ENCODE data around the gene MAK. TPM values are rescaled to one million over a fixed set of nuclear protein-coding genes. Genes with fewer than 3 reads are reported as not detected.
"Not testable (repeated sequence)": the region's sequence is repeated elsewhere in the genome, so short reads cannot be mapped to it uniquely, and the experiment has no call there.

MAK gene
- total RNA-seq, 1 donor = under 0.01 TPM

- Histone ChIP-seq H3K4me1 (ENCODE audit: insufficient read depth, low read length) (peaks cover 15% of the 10 kb centered on the region), H3K27me3 (ENCODE audit: insufficient read depth, low read length) (no peaks in the 10 kb centered on the region), H3K4me2 (ENCODE audit: insufficient read depth, low read length) (peak within 1 kb of the TSS; percentile 99), H4K20me1 (ENCODE audit: insufficient read depth, low read length) (no peaks in the 10 kb centered on the region), H3K36me3 (ENCODE audit: insufficient read depth, low read length) (peaks cover 17% of the 10 kb centered on the region), H3K4me3 (ENCODE audit: insufficient read depth, low read length) (peak within 1 kb of the TSS; percentile 92), H2AFZ (ENCODE audit: low read length) (peak within 1 kb of the TSS; percentile 98), H3K9me3 (ENCODE audit: low read depth, low read length) (no peaks in the 10 kb centered on the region), H3K27ac (ENCODE audit: low read depth, low read length) (peak within 1 kb of the TSS; percentile 86), H3K79me2 (ENCODE audit: insufficient read depth, low read length) (peaks cover 39% of the 10 kb centered on the region)
- no peak for TF ChIP-seq CTCF (IDR thresholded peaks at IDR 0.05; ENCODE audit: extremely low read depth, low read depth, low read length)
- peak; percentile 99 for DNase-seq (ENCODE audit: insufficient read length, low spot score, missing footprints)
Observed at GRCh38 chr6:10722820-10723566, 115.3 kb downstream of the MAK start, which contains the start of gene TMEM14C. Gene TMEM14C (plus strand): TSS chr6:10723070. CDS start chr6:10724614, 1,544 bp downstream.

- no peaks in the 10 kb centered on the region for H4K20me1 ChIP-seq (ENCODE audit: insufficient read depth, low read length)
- peak overlapping the region; percentile 98 for H2AFZ ChIP-seq (ENCODE audit: low read length)
- H3K79me2 ChIP-seq (ENCODE audit: insufficient read depth, low read length) = peaks cover 35% of the 10 kb centered on the region
- peak overlapping the region; percentile 92 for H3K4me3 ChIP-seq (ENCODE audit: insufficient read depth, low read length)
- TF ChIP-seq CTCF (IDR thresholded peaks at IDR 0.05; ENCODE audit: extremely low read depth, low read depth, low read length) = no peak
- peak overlapping the region; percentile 99 for H3K4me2 ChIP-seq (ENCODE audit: insufficient read depth, low read length)
- DNase-seq (ENCODE audit: insufficient read length, low spot score, missing footprints) = no peak
- peaks cover 15% of the 10 kb centered on the region for H3K4me1 ChIP-seq (ENCODE audit: insufficient read depth, low read length)
- peaks cover 17% of the 10 kb centered on the region for H3K36me3 ChIP-seq (ENCODE audit: insufficient read depth, low read length)
- H3K27me3 ChIP-seq (ENCODE audit: insufficient read depth, low read length) = no peaks in the 10 kb centered on the region
- no peaks in the 10 kb centered on the region for H3K9me3 ChIP-seq (ENCODE audit: low read depth, low read length)
- H3K27ac ChIP-seq (ENCODE audit: low read depth, low read length) = peak overlapping the region; percentile 86
Observed at GRCh38 chr6:10722570-10722819, 115.8 kb downstream of the MAK start.

GRCh38 chr6:10721850-10722569 lies 116.3 kb downstream of the MAK start:
- H3K36me3 ChIP-seq (ENCODE audit: insufficient read depth, low read length) = peaks cover 17% of the 10 kb centered on the region
- no peaks in the 10 kb centered on the region for H3K27me3 ChIP-seq (ENCODE audit: insufficient read depth, low read length)
- no peak for TF ChIP-seq CTCF (IDR thresholded peaks at IDR 0.05; ENCODE audit: extremely low read depth, low read depth, low read length)
- peaks cover 35% of the 10 kb centered on the region for H3K79me2 ChIP-seq (ENCODE audit: insufficient read depth, low read length)
- H3K4me2 ChIP-seq (ENCODE audit: insufficient read depth, low read length) = peak overlapping the region; percentile 99
- no peaks in the 10 kb centered on the region for H4K20me1 ChIP-seq (ENCODE audit: insufficient read depth, low read length)
- H2AFZ ChIP-seq (ENCODE audit: low read length) = peak overlapping the region; percentile 98
- peaks cover 15% of the 10 kb centered on the region for H3K4me1 ChIP-seq (ENCODE audit: insufficient read depth, low read length)
- peak overlapping the region; percentile 92 for H3K4me3 ChIP-seq (ENCODE audit: insufficient read depth, low read length)
- DNase-seq (ENCODE audit: insufficient read length, low spot score, missing footprints) = no peak
- H3K9me3 ChIP-seq (ENCODE audit: low read depth, low read length) = no peaks in the 10 kb centered on the region
- H3K27ac ChIP-seq (ENCODE audit: low read depth, low read length) = peak overlapping the region; percentile 86

GRCh38 chr6:10720960-10721849 lies 117.1 kb downstream of the MAK start:
- H4K20me1 ChIP-seq (ENCODE audit: insufficient read depth, low read length); H3K27me3 ChIP-seq (ENCODE audit: insufficient read depth, low read length); DNase-seq (ENCODE audit: insufficient read length, low spot score, missing footprints); H3K27ac ChIP-seq (ENCODE audit: low read depth, low read length); H3K9me3 ChIP-seq (ENCODE audit: low read depth, low read length): not testable (repeated sequence)
- peaks cover 16% of the 10 kb centered on the region for H3K36me3 ChIP-seq (ENCODE audit: insufficient read depth, low read length)
- peak overlapping the region; percentile 72 for H3K4me3 ChIP-seq (ENCODE audit: insufficient read depth, low read length)
- peak overlapping the region; percentile 55 for H2AFZ ChIP-seq (ENCODE audit: low read length)
- peaks cover 33% of the 10 kb centered on the region for H3K79me2 ChIP-seq (ENCODE audit: insufficient read depth, low read length)
- H3K4me2 ChIP-seq (ENCODE audit: insufficient read depth, low read length) = peak overlapping the region; percentile 71
- peaks cover 15% of the 10 kb centered on the region for H3K4me1 ChIP-seq (ENCODE audit: insufficient read depth, low read length)
